GM18907 (cell line): Measurements from ENCODE around the gene DBNDD2.

Experiments
- ATAC-seq: cut with Tn5 transposase; IDR thresholded peaks from one replicate; pipeline ENCODE4 v1.9.1; 2021; ENCODE audit warnings: mild to moderate bottlenecking, moderate library complexity; ENCODE audit not compliant: unreplicated experiment

DBNDD2 gene

DNA sequence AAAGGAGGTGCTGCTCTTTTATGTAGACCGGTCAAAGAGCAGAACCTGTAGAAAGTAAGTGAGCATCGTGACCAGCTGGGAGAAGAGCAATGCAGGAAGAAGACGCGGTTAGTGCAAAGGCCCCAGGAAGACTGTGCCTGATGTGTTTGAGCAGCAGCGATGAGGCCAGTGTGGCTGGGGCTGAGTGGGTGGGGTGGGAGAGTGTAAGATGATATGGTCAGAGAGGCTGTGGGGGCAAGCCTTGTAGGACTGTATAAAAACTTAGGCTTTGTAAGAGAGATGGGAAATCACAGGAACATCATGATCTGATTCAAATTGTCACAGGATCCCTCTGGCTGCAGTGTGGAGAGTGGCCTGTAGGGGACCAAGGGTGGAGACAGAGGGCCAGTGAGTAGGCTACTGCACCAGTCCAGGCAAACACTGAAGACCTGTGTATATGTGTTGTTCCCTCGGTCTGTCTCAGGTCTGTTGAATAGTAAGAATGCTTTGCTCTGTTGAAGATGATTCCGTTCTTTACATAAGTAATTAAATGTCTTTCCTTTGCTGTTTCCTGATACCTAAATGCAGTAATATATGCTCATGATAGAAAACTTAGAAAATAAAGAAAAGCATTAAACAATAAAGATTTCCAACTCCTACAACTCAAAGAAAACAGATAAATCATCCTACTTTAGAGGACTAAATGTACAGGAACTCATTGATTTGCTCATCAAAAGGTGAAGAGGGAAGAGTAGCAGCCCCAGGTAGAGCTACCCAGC lies 37.9 kb downstream of the DBNDD2 start:
- ATAC-seq = no peak

- no peak for ATAC-seq
These were observed 40.2 kb downstream of the DBNDD2 start for GRCh38 chr20:45448270-45448669.

DNA sequence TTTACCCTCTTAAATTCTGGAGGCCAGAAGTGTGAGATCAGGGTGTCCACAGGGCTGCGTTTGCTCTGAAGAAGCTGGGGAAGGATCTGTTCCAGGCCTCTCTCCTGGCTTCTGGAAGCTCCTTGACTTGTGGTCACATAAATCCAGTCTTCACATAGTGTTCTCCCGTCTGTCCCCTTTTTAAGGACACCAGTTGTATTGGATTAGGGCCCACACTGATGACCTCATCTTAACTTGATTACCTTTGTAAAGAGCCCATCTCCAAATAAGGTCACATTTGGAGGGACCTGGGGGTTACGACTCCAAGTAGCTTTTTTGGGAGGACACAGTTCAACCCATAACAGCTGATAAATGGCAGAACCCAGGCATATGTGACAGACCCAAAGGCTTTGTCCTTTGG lies 41.4 kb downstream of the DBNDD2 start:
- no peak for ATAC-seq

DNA sequence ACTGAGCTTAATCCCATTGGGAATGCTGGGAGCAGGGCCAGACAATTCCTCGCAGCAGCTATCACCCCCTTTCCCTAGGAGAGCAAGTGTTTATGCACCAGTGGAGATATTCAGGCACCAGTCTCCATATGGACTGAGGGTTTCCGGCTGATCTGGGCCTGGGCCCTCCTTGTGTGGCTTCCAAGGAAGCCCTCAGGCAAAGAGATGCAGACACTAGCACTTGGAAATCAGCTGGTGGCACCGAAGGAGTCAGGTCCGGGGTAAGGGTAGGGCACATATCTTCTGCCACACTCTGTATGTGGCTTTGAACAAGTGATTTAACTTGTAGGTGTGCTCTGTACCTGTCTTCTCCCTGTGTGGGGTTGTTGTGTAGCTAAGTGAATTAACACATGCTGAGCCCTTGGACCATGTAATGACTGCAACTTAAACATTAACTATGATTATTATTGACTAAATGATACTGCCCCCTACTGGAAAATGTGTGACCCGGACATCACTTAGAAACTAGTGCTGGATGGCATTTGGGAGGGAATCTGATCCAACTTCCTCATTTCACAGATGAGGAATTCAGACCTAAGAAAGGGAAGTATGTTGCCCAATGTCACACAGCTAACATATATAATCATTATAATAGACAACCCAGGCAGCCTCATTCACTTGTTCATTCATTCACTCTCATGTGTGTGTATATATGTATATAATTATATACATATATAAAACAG lies 42.2 kb downstream of the DBNDD2 start:
- no peak for ATAC-seq

- ATAC-seq = no peak
These were observed 44.1 kb downstream of the DBNDD2 start for GRCh38 chr20:45452238-45452637.

GRCh38 chr20:45452772-45453691 lies 44.9 kb downstream of the DBNDD2 start:
- no peak for ATAC-seq

GRCh38 chr20:45456632-45457031 lies 48.5 kb downstream of the DBNDD2 start:
- no peak for ATAC-seq

GRCh38 chr20:45459606-45460005 lies 51.5 kb downstream of the DBNDD2 start:
- ATAC-seq = no peak
